GM18499 (cell line): ENCODE data around the gene ACAP2.

Experiments
- ATAC-seq: cut with Tn5 transposase; IDR thresholded peaks from one replicate; pipeline ENCODE4 v1.9.1; 2021; ENCODE audit warnings: moderate number of reproducible peaks; ENCODE audit not compliant: insufficient read depth, unreplicated experiment

The ACAP2 gene

GRCh38 chr3:195265363-195265976 lies 177.3 kb downstream of the ACAP2 start:
- no peak for ATAC-seq

GRCh38 chr3:195263925-195264600 lies 178.8 kb downstream of the ACAP2 start:
- no peak for ATAC-seq

- ATAC-seq, result no peak
Observed at GRCh38 chr3:195263193-195263924, 179.5 kb downstream of the ACAP2 start.

GRCh38 chr3:195261925-195262324 lies 180.9 kb downstream of the ACAP2 start:
- no peak for ATAC-seq

GRCh38 chr3:195260280-195260905 lies 182.4 kb downstream of the ACAP2 start:
- peak; percentile 15 for ATAC-seq

- ATAC-seq, result peak; percentile 54
Observed at GRCh38 chr3:195259475-195260279, 183.1 kb downstream of the ACAP2 start.

GRCh38 chr3:195259154-195259474 lies 183.7 kb downstream of the ACAP2 start:
- no peak for ATAC-seq

GRCh38 chr3:195258449-195259153 lies 184.2 kb downstream of the ACAP2 start:
- no peak for ATAC-seq

GRCh38 chr3:195257454-195258448 lies 185.1 kb downstream of the ACAP2 start:
- no peak for ATAC-seq

- no peak for ATAC-seq
Observed at GRCh38 chr3:195256639-195257453, 186.0 kb downstream of the ACAP2 start.

- ATAC-seq, result no peak
Observed at GRCh38 chr3:195255571-195256501, 187.0 kb downstream of the ACAP2 start.

- no peak for ATAC-seq
Observed at GRCh38 chr3:195255176-195255500, 187.7 kb downstream of the ACAP2 start.

GRCh38 chr3:195254454-195255175 lies 188.2 kb downstream of the ACAP2 start:
- no peak for ATAC-seq

GRCh38 chr3:195253923-195254432 lies 188.8 kb downstream of the ACAP2 start:
- ATAC-seq, result no peak

GRCh38 chr3:195251336-195252065 lies 191.3 kb downstream of the ACAP2 start:
- ATAC-seq, result no peak
